AG08395 (cell line): ENCODE data around the gene FPGS.
"Not testable (repeated sequence)": the region's sequence is repeated elsewhere in the genome, so short reads cannot be mapped to it uniquely, and the experiment has no call there.

Experiments
- DNase-seq: peaks from one replicate; pipeline ENCODE4 v3.0.0; 2012; ENCODE audit warnings: mixed read lengths, low spot score

Gene FPGS

GRCh38 chr9:127802576-127803443, at the start of gene FPGS:
Gene FPGS, plus strand, starts transcription at chr9:127802882. Its CDS starts 43 bp downstream, at chr9:127802925.
- DNase-seq: peak; percentile 96

- no peak for DNase-seq
Measured at GRCh38 chr9:127753148-127753547, 49.5 kb upstream of the FPGS start.

- DNase-seq: no peak
Measured at GRCh38 chr9:127753622-127754021, 49.1 kb upstream of the FPGS start.

GRCh38 chr9:127754099-127755060, 48.3 kb upstream of the FPGS start:
- peak; percentile 77 for DNase-seq

- DNase-seq: no peak
Measured at GRCh38 chr9:127755061-127756060, 47.3 kb upstream of the FPGS start.

- DNase-seq: no peak
Measured at GRCh38 chr9:127756233-127756632, 46.4 kb upstream of the FPGS start.

GRCh38 chr9:127756776-127757175, 45.9 kb upstream of the FPGS start:
- not testable (repeated sequence) for DNase-seq

- DNase-seq: no peak
Measured at GRCh38 chr9:127758843-127759242, 43.8 kb upstream of the FPGS start.

- DNase-seq: no peak
Measured at GRCh38 chr9:127761061-127761460, 41.6 kb upstream of the FPGS start.

GRCh38 chr9:127761491-127761956, 41.2 kb upstream of the FPGS start:
- DNase-seq: no peak

GRCh38 chr9:127762111-127762676, 40.5 kb upstream of the FPGS start:
- DNase-seq: no peak

- DNase-seq: no peak
Measured at GRCh38 chr9:127763918-127764384, 38.7 kb upstream of the FPGS start.

GRCh38 chr9:127765418-127765817, 37.3 kb upstream of the FPGS start:
- no peak for DNase-seq

- no peak for DNase-seq
Measured at GRCh38 chr9:127767410-127767809, 35.3 kb upstream of the FPGS start.

GRCh38 chr9:127767909-127768331, 34.8 kb upstream of the FPGS start:
- DNase-seq: no peak

GRCh38 chr9:127768698-127769097, 34.0 kb upstream of the FPGS start:
- DNase-seq: no peak

- DNase-seq: no peak
Measured at GRCh38 chr9:127769101-127769500, 33.6 kb upstream of the FPGS start.

GRCh38 chr9:127769929-127770582, 32.6 kb upstream of the FPGS start:
- no peak for DNase-seq

GRCh38 chr9:127770583-127770904, 32.1 kb upstream of the FPGS start:
- no peak for DNase-seq

GRCh38 chr9:127770905-127771569, 31.6 kb upstream of the FPGS start:
- peak; percentile 98 for DNase-seq
